ENCODE data around the gene LHX3. TPM values are rescaled to one million over a fixed set of nuclear protein-coding genes. Genes with fewer than 3 reads are reported as not detected.

LHX3 gene
- total RNA-seq, 1 experiment from 2014 or later, result 0.22 TPM

GRCh38 chr9:136174779-136175615 lies 29.9 kb downstream of the LHX3 start:
- H3F3A ChIP-seq (ENCODE audit: insufficient read depth, low read depth), result peaks cover 4% of the 10 kb centered on the region; the same call in 1 of the 2 replicates
- CTCF ChIA-PET, result no interaction called here
- no peaks in the 10 kb centered on the region for H3K79me2 ChIP-seq (ENCODE audit: low read depth)
- POLR2A ChIA-PET (ENCODE audit: unreplicated experiment), result no interaction called here
- H3K4me2 ChIP-seq, result no peak overlapping the region
- H3K27me3 ChIP-seq (ENCODE audit: insufficient read depth, low read depth), result peaks cover 17% of the 10 kb centered on the region
- TF ChIP-seq EZH2 (IDR thresholded peaks at IDR 0.05; ENCODE audit: low read depth), result no peak
- TF ChIP-seq CTCF (conservative IDR thresholded peaks at IDR 0.05), result no peak
- no peak overlapping the region for H3K27ac ChIP-seq
- no peaks in the 10 kb centered on the region for H4K20me1 ChIP-seq (ENCODE audit: insufficient read depth)
- no peaks in the 10 kb centered on the region for H3K9me3 ChIP-seq (ENCODE audit: insufficient read depth, low read depth)
- H3K4me3 ChIP-seq, result no peak overlapping the region
- H2AFZ ChIP-seq, result no peak overlapping the region
- no TSS peak for BruUV-seq (replicated peaks)
- peaks cover 14% of the 10 kb centered on the region for H3K4me1 ChIP-seq (replicated peaks; ENCODE audit: insufficient read depth)
- no peaks in the 10 kb centered on the region for H3K9me2 ChIP-seq (ENCODE audit: insufficient read depth)
- intact Hi-C loops (cut with micrococcal nuclease; ENCODE audit: unreplicated experiment), result no loop called here
- DNase-seq, result no peak
- no peaks in the 10 kb centered on the region for H3K36me3 ChIP-seq (ENCODE audit: low read depth)

- TF ChIP-seq CTCF (conservative IDR thresholded peaks at IDR 0.05), result no peak
- TF ChIP-seq EZH2 (IDR thresholded peaks at IDR 0.05; ENCODE audit: low read depth), result no peak
- H3K4me1 ChIP-seq (replicated peaks; ENCODE audit: insufficient read depth), result peaks cover 14% of the 10 kb centered on the region
- peaks cover 15% of the 10 kb centered on the region for H3K27me3 ChIP-seq (ENCODE audit: insufficient read depth, low read depth)
- H3K79me2 ChIP-seq (ENCODE audit: low read depth), result no peaks in the 10 kb centered on the region
- no peak overlapping the region for H2AFZ ChIP-seq
- DNase-seq, result no peak
- no peak overlapping the region for H3K4me3 ChIP-seq
- no peaks in the 10 kb centered on the region for H4K20me1 ChIP-seq (ENCODE audit: insufficient read depth)
- H3K4me2 ChIP-seq, result no peak overlapping the region
- CTCF ChIA-PET, result no interaction called here
- H3K36me3 ChIP-seq (ENCODE audit: low read depth), result no peaks in the 10 kb centered on the region
- no peaks in the 10 kb centered on the region for H3K9me3 ChIP-seq (ENCODE audit: insufficient read depth, low read depth)
- H3K9me2 ChIP-seq (ENCODE audit: insufficient read depth), result no peaks in the 10 kb centered on the region
- intact Hi-C loops (cut with micrococcal nuclease; ENCODE audit: unreplicated experiment), result no loop called here
- peaks cover 4% of the 10 kb centered on the region; the same call in 1 of the 2 replicates for H3F3A ChIP-seq (ENCODE audit: insufficient read depth, low read depth)
- POLR2A ChIA-PET (ENCODE audit: unreplicated experiment), result no interaction called here
- BruUV-seq (replicated peaks), result no TSS peak
- H3K27ac ChIP-seq, result no peak overlapping the region
Measured at GRCh38 chr9:136173648-136174290, 31.2 kb downstream of the LHX3 start.

DNA sequence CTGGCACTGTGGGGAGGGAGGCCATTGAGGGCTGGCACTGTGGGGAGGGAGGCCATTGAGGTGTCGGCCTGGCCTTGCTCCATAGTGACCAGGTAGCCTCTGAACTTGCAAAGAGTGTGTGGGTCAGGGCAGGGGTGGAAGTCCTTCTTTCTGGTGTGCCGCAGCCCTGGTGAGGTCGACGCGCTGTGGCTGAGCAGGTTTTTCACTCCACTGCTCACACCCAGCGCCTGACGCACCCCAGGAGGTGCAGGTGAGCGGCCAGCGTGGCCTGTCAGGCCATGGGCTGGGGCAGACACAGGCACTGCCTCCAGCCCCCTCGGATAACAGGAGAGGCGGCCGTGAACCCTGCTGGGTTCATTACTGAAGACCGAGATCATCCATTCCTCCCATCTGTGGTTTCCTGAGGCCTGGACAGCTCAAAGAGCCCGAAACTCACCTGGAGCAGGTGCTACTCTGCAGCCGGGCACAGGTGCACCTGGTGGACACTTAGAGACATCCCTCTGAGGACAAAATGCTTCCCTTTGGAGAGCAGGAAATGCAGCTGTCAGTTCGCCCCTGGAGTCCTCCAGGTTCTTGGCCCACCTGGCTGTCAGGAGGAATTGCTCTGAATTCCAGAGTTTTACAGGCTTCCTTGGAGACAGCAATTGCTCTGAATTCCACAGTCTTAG lies 32.4 kb downstream of the LHX3 start:
- no TSS peak for BruUV-seq (replicated peaks)

More for the DNA sequence above, 32.4 kb downstream of the LHX3 start:
- H3F3A ChIP-seq (ENCODE audit: insufficient read depth, low read depth), result peaks cover 4% of the 10 kb centered on the region; the same call in 1 of the 2 replicates
- no peak overlapping the region for H3K4me3 ChIP-seq
- peaks cover 17% of the 10 kb centered on the region for H3K27me3 ChIP-seq (ENCODE audit: insufficient read depth, low read depth)
- intact Hi-C loops (cut with micrococcal nuclease; ENCODE audit: unreplicated experiment), result no loop called here
- H4K20me1 ChIP-seq (ENCODE audit: insufficient read depth), result no peaks in the 10 kb centered on the region
- ChIA-PET CTCF (no interaction called here), POLR2A (ENCODE audit: unreplicated experiment) (no interaction called here)
- no peak for DNase-seq
- no peaks in the 10 kb centered on the region for H3K9me2 ChIP-seq (ENCODE audit: insufficient read depth)
- H2AFZ ChIP-seq, result no peak overlapping the region
- H3K4me2 ChIP-seq, result no peak overlapping the region
- no peaks in the 10 kb centered on the region for H3K36me3 ChIP-seq (ENCODE audit: low read depth)
- H3K27ac ChIP-seq, result no peak overlapping the region
- H3K79me2 ChIP-seq (ENCODE audit: low read depth), result no peaks in the 10 kb centered on the region
- no peaks in the 10 kb centered on the region for H3K9me3 ChIP-seq (ENCODE audit: insufficient read depth, low read depth)
- TF ChIP-seq CTCF (conservative IDR thresholded peaks at IDR 0.05), result no peak
- H3K4me1 ChIP-seq (replicated peaks; ENCODE audit: insufficient read depth), result peaks cover 14% of the 10 kb centered on the region

Data from PC-9 (cell line).